ENCODE results near the gene SIX5.

SIX5 gene

DNA sequence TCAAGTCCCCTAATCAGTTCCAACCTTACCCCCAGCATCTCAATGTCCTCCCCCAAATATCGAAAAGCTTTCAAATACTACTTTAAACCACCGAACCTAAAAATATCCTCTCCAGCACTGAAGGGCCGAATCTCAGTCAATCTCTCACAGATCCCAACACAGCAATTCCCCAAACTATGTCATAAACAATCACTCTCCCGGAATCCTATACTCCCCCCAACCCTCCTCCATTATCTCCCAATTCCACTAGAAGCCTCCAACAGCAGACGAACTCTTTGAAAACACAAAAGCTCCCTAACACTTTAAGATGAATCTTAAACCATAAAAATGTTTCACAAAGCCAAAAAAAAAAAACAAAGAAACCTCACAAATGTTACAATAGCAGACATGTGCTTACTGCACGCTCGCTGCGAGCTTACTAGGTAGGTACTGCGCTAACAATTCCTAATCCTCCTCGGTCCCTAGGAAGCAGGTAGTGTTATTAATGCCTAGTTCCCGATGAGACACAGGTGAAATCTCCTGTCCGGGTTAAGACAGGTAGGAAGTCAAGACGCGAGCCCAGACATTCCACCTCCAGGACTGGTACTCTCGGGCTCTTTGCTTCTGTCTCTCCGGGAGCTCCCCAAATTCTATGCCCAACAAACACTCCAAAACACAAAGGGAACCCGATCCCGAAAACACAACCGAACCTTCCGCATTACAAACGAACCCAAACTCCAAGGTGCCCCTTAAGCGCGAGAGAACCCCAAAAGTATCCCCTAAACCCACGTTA is 52.5 kb downstream of the SIX5 start (continued):
- no peak for TF ChIP-seq ZNF18 (tag by site-specific recombination; IDR thresholded peaks at IDR 0.05)
- TF ChIP-seq ZNF398 (tag by site-specific recombination; IDR thresholded peaks at IDR 0.05): peak; percentile 19
- TF ChIP-seq ZNF664 (tag by site-specific recombination; IDR thresholded peaks at IDR 0.05): no peak
- 0 out of 2 replicates have a peak, but pooled peaks have one; percentile 21 for TF ChIP-seq PRDM10 (tag by site-specific recombination; IDR thresholded peaks at IDR 0.05)
- TF ChIP-seq, protein P1, sequence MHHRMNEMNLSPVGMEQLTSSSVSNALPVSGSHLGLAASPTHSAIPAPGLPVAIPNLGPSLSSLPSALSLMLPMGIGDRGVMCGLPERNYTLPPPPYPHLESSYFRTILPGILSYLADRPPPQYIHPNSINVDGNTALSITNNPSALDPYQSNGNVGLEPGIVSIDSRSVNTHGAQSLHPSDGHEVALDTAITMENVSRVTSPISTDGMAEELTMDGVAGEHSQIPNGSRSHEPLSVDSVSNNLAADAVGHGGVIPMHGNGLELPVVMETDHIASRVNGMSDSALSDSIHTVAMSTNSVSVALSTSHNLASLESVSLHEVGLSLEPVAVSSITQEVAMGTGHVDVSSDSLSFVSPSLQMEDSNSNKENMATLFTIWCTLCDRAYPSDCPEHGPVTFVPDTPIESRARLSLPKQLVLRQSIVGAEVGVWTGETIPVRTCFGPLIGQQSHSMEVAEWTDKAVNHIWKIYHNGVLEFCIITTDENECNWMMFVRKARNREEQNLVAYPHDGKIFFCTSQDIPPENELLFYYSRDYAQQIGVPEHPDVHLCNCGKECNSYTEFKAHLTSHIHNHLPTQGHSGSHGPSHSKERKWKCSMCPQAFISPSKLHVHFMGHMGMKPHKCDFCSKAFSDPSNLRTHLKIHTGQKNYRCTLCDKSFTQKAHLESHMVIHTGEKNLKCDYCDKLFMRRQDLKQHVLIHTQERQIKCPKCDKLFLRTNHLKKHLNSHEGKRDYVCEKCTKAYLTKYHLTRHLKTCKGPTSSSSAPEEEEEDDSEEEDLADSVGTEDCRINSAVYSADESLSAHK (tag by site-specific recombination; IDR thresholded peaks at IDR 0.05): no peak; the same call in 1 of the 2 replicates
- peak; percentile 7; the same call in 1 of the 2 replicates for TF ChIP-seq PATZ1 (tag by site-specific recombination; IDR thresholded peaks at IDR 0.05)
- TF ChIP-seq ZNF121 (tag by site-specific recombination; IDR thresholded peaks at IDR 0.05): no peak
- no peak for TF ChIP-seq SP2 (tag by site-specific recombination; IDR thresholded peaks at IDR 0.05)
- no peak for TF ChIP-seq ZNF792 (tag by site-specific recombination; IDR thresholded peaks at IDR 0.05)
- no peak for TF ChIP-seq ZBTB26 (tag by site-specific recombination; optimal IDR thresholded peaks at IDR 0.05)
- no peak for TF ChIP-seq ZNF658 (tag by site-specific recombination; IDR thresholded peaks at IDR 0.05)
- no peak for TF ChIP-seq ZNF266 (tag by site-specific recombination; IDR thresholded peaks at IDR 0.05; ENCODE audit: low read depth)
- TF ChIP-seq, protein P2, sequence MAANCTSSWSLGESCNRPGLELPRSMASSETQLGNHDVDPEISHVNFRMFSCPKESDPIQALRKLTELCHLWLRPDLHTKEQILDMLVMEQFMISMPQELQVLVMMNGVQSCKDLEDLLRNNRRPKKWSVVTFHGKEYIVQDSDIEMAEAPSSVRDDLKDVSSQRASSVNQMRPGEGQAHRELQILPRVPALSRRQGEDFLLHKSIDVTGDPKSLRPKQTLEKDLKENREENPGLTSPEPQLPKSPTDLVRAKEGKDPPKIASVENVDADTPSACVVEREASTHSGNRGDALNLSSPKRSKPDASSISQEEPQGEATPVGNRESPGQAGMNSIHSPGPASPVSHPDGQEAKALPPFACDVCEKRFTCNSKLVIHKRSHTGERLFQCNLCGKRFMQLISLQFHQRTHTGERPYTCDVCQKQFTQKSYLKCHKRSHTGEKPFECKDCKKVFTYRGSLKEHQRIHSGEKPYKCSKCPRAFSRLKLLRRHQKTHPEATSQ (tag by site-specific recombination; IDR thresholded peaks at IDR 0.05): no peak
- no peak for TF ChIP-seq ZSCAN23 (tag by site-specific recombination; IDR thresholded peaks at IDR 0.05)
- TF ChIP-seq GLI4 (tag by site-specific recombination; IDR thresholded peaks at IDR 0.05): no peak
- no peak for TF ChIP-seq ZNF626 (tag by site-specific recombination; IDR thresholded peaks at IDR 0.05)
- no peak for TF ChIP-seq ZNF571 (tag by site-specific recombination; IDR thresholded peaks at IDR 0.05)
- TF ChIP-seq ZNF138 (tag by site-specific recombination; IDR thresholded peaks at IDR 0.05; ENCODE audit: borderline replicate concordance): no peak
- no peak for TF ChIP-seq ZNF26 (tag by site-specific recombination; IDR thresholded peaks at IDR 0.05)
- TF ChIP-seq, protein P3, sequence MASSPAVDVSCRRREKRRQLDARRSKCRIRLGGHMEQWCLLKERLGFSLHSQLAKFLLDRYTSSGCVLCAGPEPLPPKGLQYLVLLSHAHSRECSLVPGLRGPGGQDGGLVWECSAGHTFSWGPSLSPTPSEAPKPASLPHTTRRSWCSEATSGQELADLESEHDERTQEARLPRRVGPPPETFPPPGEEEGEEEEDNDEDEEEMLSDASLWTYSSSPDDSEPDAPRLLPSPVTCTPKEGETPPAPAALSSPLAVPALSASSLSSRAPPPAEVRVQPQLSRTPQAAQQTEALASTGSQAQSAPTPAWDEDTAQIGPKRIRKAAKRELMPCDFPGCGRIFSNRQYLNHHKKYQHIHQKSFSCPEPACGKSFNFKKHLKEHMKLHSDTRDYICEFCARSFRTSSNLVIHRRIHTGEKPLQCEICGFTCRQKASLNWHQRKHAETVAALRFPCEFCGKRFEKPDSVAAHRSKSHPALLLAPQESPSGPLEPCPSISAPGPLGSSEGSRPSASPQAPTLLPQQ (tag by site-specific recombination; IDR thresholded peaks at IDR 0.05): no peak
